Measurements from ENCODE around the gene PSMG4. TPM values are rescaled to one million over a fixed set of nuclear protein-coding genes. Genes with fewer than 3 reads are reported as not detected.

The PSMG4 gene
- total and polyA plus RNA-seq, 2 donors from 2014 or later = 24.9 to 36.8 TPM

DNA sequence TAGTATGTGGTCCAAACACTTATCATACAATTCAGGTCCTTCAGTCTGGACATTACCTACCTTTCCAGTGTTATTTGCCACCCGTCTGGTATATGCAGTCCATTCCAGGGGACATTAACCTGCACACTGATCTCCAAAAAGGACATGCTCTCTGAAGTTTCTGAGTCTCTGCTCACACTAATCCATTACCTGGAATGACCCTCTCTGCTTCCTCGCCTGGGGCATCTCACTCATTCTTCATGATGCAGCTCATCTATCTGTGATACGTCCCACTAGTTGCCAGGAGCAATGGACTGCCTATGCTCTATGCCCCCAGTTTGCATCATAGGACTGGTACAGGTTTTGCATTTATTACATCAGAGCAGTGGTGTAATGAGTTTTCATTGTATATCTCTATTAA is 25.4 kb upstream of the PSMG4 start:
- TF ChIP-seq, protein P1, sequence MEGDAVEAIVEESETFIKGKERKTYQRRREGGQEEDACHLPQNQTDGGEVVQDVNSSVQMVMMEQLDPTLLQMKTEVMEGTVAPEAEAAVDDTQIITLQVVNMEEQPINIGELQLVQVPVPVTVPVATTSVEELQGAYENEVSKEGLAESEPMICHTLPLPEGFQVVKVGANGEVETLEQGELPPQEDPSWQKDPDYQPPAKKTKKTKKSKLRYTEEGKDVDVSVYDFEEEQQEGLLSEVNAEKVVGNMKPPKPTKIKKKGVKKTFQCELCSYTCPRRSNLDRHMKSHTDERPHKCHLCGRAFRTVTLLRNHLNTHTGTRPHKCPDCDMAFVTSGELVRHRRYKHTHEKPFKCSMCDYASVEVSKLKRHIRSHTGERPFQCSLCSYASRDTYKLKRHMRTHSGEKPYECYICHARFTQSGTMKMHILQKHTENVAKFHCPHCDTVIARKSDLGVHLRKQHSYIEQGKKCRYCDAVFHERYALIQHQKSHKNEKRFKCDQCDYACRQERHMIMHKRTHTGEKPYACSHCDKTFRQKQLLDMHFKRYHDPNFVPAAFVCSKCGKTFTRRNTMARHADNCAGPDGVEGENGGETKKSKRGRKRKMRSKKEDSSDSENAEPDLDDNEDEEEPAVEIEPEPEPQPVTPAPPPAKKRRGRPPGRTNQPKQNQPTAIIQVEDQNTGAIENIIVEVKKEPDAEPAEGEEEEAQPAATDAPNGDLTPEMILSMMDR (IDR thresholded peaks at IDR 0.05; ENCODE audit: borderline replicate concordance, extremely low read depth, insufficient read depth) = no peak
- no peak overlapping the region for H3K27ac ChIP-seq (ENCODE audit: low read depth in 2 of 2, low read length in 2 of 2)
- H3K27me3 ChIP-seq (ENCODE audit: control insufficient read depth, insufficient read depth, low read length) = peaks cover 11% of the 10 kb centered on the region
- no peak overlapping the region for H3K9ac ChIP-seq (ENCODE audit: low read length in 3 of 3)
- peaks cover 0 to 16% (median 6%) of the 10 kb centered on the region in 3 donors for H3K4me1 ChIP-seq (ENCODE audit: control insufficient read depth in 2 of 3, insufficient read depth in 2 of 3, low read depth in 1 of 3, low read length in 3 of 3)
- no peaks in the 10 kb centered on the region for H3K9me3 ChIP-seq (ENCODE audit: control insufficient read depth in 2 of 3, insufficient read depth in 1 of 3, low read length in 3 of 3)
- no peak for FAIRE-seq
- H3K4me3 ChIP-seq (ENCODE audit: low read length in 3 of 3) = no peak overlapping the region
- DNase-seq = no peak
- intact Hi-C loops (cut with DNase I) = no loop called here
- H3K36me3 ChIP-seq (ENCODE audit: control insufficient read depth in 2 of 3, insufficient read depth in 3 of 3, low read length in 3 of 3) = no peaks in the 10 kb centered on the region

DNA sequence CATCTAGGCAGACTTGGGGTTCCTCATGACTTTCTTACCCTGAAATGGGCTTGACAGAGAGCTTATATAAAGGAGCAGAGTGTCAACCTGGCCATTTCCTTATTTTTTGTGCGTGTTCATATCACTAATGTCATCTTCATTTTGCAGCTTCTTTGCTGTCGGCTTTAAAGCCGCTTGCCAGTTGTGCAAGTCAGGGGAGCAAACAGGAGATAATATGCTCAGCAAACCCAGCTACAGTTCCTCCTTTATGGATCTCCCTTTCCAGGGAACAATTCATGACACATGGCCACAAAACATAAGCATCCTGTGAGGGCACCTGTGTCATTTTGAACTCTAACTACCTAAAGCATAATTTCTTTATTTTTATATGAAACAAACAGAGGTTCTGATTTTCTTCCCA is 24.8 kb upstream of the PSMG4 start:
- Histone ChIP-seq H3K4me3 (ENCODE audit: low read length in 3 of 3) (no peak overlapping the region), H3K36me3 (ENCODE audit: control insufficient read depth in 2 of 3, insufficient read depth in 3 of 3, low read length in 3 of 3) (no peaks in the 10 kb centered on the region), H3K27ac (ENCODE audit: low read depth in 2 of 2, low read length in 2 of 2) (no peak overlapping the region), H3K9ac (ENCODE audit: low read length in 3 of 3) (no peak overlapping the region), H3K9me3 (ENCODE audit: control insufficient read depth in 2 of 3, insufficient read depth in 1 of 3, low read length in 3 of 3) (no peaks in the 10 kb centered on the region), H3K27me3 (ENCODE audit: control insufficient read depth, insufficient read depth, low read length) (peaks cover 11% of the 10 kb centered on the region), H3K4me1 (ENCODE audit: control insufficient read depth in 2 of 3, insufficient read depth in 2 of 3, low read depth in 1 of 3, low read length in 3 of 3) (peaks cover 0 to 12% (median 6%) of the 10 kb centered on the region in 3 donors)
- TF ChIP-seq, protein P1 (IDR thresholded peaks at IDR 0.05; ENCODE audit: borderline replicate concordance, extremely low read depth, insufficient read depth) = no peak
- DNase-seq = no peak
- intact Hi-C loops (cut with DNase I) = no loop called here
- no peak for FAIRE-seq

DNA sequence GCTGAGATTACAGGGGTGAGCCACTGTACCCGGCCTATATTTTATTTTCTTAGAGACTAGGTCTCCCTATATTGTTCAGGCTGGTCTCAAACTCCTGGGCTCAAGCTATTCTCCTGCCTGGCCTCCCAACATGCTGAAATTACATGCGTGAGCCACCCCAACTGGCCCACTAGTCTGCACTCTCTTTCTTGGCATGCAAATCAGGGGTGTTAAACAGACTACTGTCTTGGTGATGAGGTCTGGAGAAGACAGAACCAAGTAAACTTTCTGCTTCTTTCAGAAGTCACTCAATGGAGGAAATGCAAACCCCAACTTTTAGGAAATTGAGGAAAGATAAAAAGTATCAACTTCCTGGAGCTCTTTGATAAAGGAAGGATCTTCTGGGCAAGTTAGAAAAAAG is 23.3 kb upstream of the PSMG4 start:
- peaks cover 6% of the 10 kb centered on the region for H3K27me3 ChIP-seq (ENCODE audit: control insufficient read depth, insufficient read depth, low read length)
- H3K9ac ChIP-seq (ENCODE audit: low read length in 3 of 3) = no peak overlapping the region
- intact Hi-C loops (cut with DNase I) = no loop called here
- H3K27ac ChIP-seq (ENCODE audit: low read depth in 2 of 2, low read length in 2 of 2) = no peak overlapping the region
- H3K36me3 ChIP-seq (ENCODE audit: control insufficient read depth in 2 of 3, insufficient read depth in 3 of 3, low read length in 3 of 3) = no peaks in the 10 kb centered on the region
- TF ChIP-seq, protein P1 (IDR thresholded peaks at IDR 0.05; ENCODE audit: borderline replicate concordance, extremely low read depth, insufficient read depth) = no peak
- DNase-seq (no peak), FAIRE-seq (no peak)
- no peaks in the 10 kb centered on the region for H3K9me3 ChIP-seq (ENCODE audit: control insufficient read depth in 2 of 3, insufficient read depth in 1 of 3, low read length in 3 of 3)
- H3K4me3 ChIP-seq (ENCODE audit: low read length in 3 of 3) = no peak overlapping the region
- peaks cover 0 to 4% (median 0%) of the 10 kb centered on the region in 3 donors for H3K4me1 ChIP-seq (ENCODE audit: control insufficient read depth in 2 of 3, insufficient read depth in 2 of 3, low read depth in 1 of 3, low read length in 3 of 3)

DNA sequence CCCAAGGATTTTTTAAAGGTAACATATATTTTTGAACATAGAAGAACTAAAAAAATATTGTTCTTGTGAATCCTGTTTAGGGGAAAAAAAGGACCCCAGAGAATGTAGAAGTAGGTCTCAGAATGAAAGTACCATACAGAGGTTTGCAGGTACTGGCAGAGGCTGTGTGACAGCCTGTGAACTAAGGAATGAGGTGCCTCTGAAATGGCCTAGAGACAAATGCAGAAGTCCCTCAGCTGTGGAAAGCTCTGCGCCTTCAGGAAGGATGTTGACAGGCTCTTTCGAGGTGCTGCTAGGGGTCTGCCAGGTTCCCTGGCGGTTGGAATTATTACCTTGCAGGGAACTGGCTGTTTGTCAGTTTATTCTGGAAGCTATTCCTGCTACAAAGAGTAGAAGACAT is 22.7 kb upstream of the PSMG4 start:
- intact Hi-C loops (cut with DNase I) = no loop called here
- Histone ChIP-seq H3K4me1 (ENCODE audit: control insufficient read depth in 2 of 3, insufficient read depth in 2 of 3, low read depth in 1 of 3, low read length in 3 of 3) (peaks cover 0 to 4% (median 0%) of the 10 kb centered on the region in 3 donors), H3K36me3 (ENCODE audit: control insufficient read depth in 2 of 3, insufficient read depth in 3 of 3, low read length in 3 of 3) (no peaks in the 10 kb centered on the region), H3K4me3 (ENCODE audit: low read length in 3 of 3) (no peak overlapping the region), H3K9me3 (ENCODE audit: control insufficient read depth in 2 of 3, insufficient read depth in 1 of 3, low read length in 3 of 3) (no peaks in the 10 kb centered on the region), H3K27me3 (ENCODE audit: control insufficient read depth, insufficient read depth, low read length) (peaks cover 6% of the 10 kb centered on the region), H3K27ac (ENCODE audit: low read depth in 2 of 2, low read length in 2 of 2) (no peak overlapping the region), H3K9ac (ENCODE audit: low read length in 3 of 3) (no peak overlapping the region)
- TF ChIP-seq, protein P1 (IDR thresholded peaks at IDR 0.05; ENCODE audit: borderline replicate concordance, extremely low read depth, insufficient read depth) = no peak
- FAIRE-seq (no peak), DNase-seq (no peak)

All from kidney (tissue), 14 donors.